AG04450 (cell line): ENCODE measurements around the gene MAGI2. TPM values are rescaled to one million over a fixed set of nuclear protein-coding genes. Genes with fewer than 3 reads are reported as not detected.
A peak's percentile ranks its signal among the peaks of the same experiment; 100 is the strongest.

Experiments used
- CTCF ChIA-PET: fragments of 300-600, 350-600 bp; formaldehyde crosslinking; extraction: SDS; loops from one replicate; lab custom pipeline; 2022; ENCODE audit warnings: antibody characterized with exemption, inconsistent platforms; lab: Charles Lee
- POLR2A ChIA-PET: fragments of 350-600 bp; formaldehyde crosslinking; extraction: SDS; loops from one replicate; lab custom pipeline; 2021; ENCODE audit warnings: antibody characterized with exemption, inconsistent platforms; lab: Yijun Ruan, JAX
- DNase-seq: peaks from one replicate; pipeline ENCODE4 v3.0.0-alpha.2; 2011; ENCODE audit warnings: low read depth, low spot score
- H3K27ac ChIP-seq: one replicate; pipeline ENCODE4 v1.5.1; 2012; ENCODE audit warnings: low read depth, low read length, control low read depth
- H3K27me3 ChIP-seq: one replicate; pipeline ENCODE4 v1.6.0; 2012; ENCODE audit warnings: low read length; ENCODE audit not compliant: control insufficient read depth, insufficient read depth
- H3K4me3 ChIP-seq: 2 replicates; pipeline ENCODE4 v1.5.1; 2011; ENCODE audit warnings: mild to moderate bottlenecking, low read depth, low read length, control low read depth
- H3K9me3 ChIP-seq: 2 replicates; pipeline ENCODE4 v1.5.1; 2012; ENCODE audit warnings: low read length; ENCODE audit not compliant: control insufficient read depth, insufficient read depth
- CTCF ChIP-seq: IDR thresholded peaks from 2 replicates; pipeline ENCODE4 v1.5.1; 2011; ENCODE audit warnings: low read depth, low read length, control low read depth, inconsistent platforms
- polyA plus RNA-seq: library from polyadenylated mRNA; depleted of rRNA; stranded (reverse); fragments of >200 nt; gene quantifications from 2 replicates; pipeline ENCODE4 v1.2.3, GENCODE V29; 2011

Gene MAGI2
- polyA plus RNA-seq, 1 experiment = 2.3 TPM

- no peaks in the 10 kb centered on the region for H3K27me3 ChIP-seq
- TF ChIP-seq CTCF = peak; percentile 18; the same call in 1 of the 2 replicates
- no peak overlapping the region for H3K27ac ChIP-seq
- POLR2A ChIA-PET = no interaction called here
- no peak overlapping the region for H3K4me3 ChIP-seq
- CTCF ChIA-PET = no interaction called here
- H3K9me3 ChIP-seq = no peaks in the 10 kb centered on the region; the same call in 1 of the 2 replicates
- DNase-seq = no peak
Measured at GRCh38 chr7:78095549-78095948, 1357.9 kb downstream of the MAGI2 start.

GRCh38 chr7:78092331-78092730 lies 1361.1 kb downstream of the MAGI2 start:
- H3K27ac ChIP-seq = no peak overlapping the region
- ChIA-PET POLR2A (no interaction called here), CTCF (interaction anchor here (1.8 kb wide), 1 partner anchor 72 kb away, joined by 6 read pairs; no protein-coding TSS in a partner anchor)
- H3K9me3 ChIP-seq = no peaks in the 10 kb centered on the region; the same call in 1 of the 2 replicates
- DNase-seq = no peak
- no peaks in the 10 kb centered on the region for H3K27me3 ChIP-seq
- TF ChIP-seq CTCF = no peak
- H3K4me3 ChIP-seq = no peak overlapping the region

- peak; percentile 38 for TF ChIP-seq CTCF
- ChIA-PET POLR2A (interaction anchor here (0.7 kb wide), 1 partner anchor 88 kb away, joined by 3 read pairs; no protein-coding TSS in a partner anchor), CTCF (interaction anchor here (0.6 to 1.0 kb wide), 2 partner anchors 21 to 44 kb away, joined by 3 to 4 read pairs; no protein-coding TSS in a partner anchor)
- H3K9me3 ChIP-seq = no peaks in the 10 kb centered on the region; the same call in 1 of the 2 replicates
- no peaks in the 10 kb centered on the region for H3K27me3 ChIP-seq
- H3K4me3 ChIP-seq = no peak overlapping the region
- no peak for DNase-seq
- H3K27ac ChIP-seq = no peak overlapping the region
Measured at GRCh38 chr7:78090616-78091015, 1362.9 kb downstream of the MAGI2 start.

- DNase-seq = no peak
- no peak for TF ChIP-seq CTCF
- POLR2A ChIA-PET = no interaction called here
- Histone ChIP-seq H3K4me3 (no peak overlapping the region), H3K9me3 (no peaks in the 10 kb centered on the region), H3K27me3 (no peaks in the 10 kb centered on the region), H3K27ac (no peak overlapping the region)
- CTCF ChIA-PET = interaction anchor here (0.6 kb wide), 1 partner anchor 143 kb away, joined by 4 read pairs; no protein-coding TSS in a partner anchor
Measured at GRCh38 chr7:78083476-78084120, 1369.9 kb downstream of the MAGI2 start.

GRCh38 chr7:78082556-78082955 lies 1370.9 kb downstream of the MAGI2 start:
- Histone ChIP-seq H3K4me3 (no peak overlapping the region), H3K9me3 (no peaks in the 10 kb centered on the region), H3K27me3 (no peaks in the 10 kb centered on the region), H3K27ac (no peak overlapping the region)
- CTCF ChIA-PET = no interaction called here
- POLR2A ChIA-PET = no interaction called here
- no peak for DNase-seq
- TF ChIP-seq CTCF = no peak
